Psoas muscle (tissue), 8 donors: Measurements from ENCODE around the gene RFX2. TPM values are rescaled to one million over a fixed set of nuclear protein-coding genes. Genes with fewer than 3 reads are reported as not detected.
A peak's percentile ranks its signal among the peaks of the same experiment; 100 is the strongest.
"Not testable (repeated sequence)": the region's sequence is repeated elsewhere in the genome, so short reads cannot be mapped to it uniquely, and the experiment has no call there.

Experiments used
- ATAC-seq, 4 donors: fragments of 200-7000 bp; cut with Tn5 transposase; one replicate each; pipeline ENCODE4 v1.9.1; 2020; ENCODE audit warnings: moderate library complexity in 3 of 4, mild to moderate bottlenecking in 2 of 4
- DNase-seq, 2 donors: peaks; one replicate each; pipeline ENCODE4 v3.0.0-alpha.2; 2020
- H3K27ac ChIP-seq: fragments of 200-600 bp; one replicate; pipeline ENCODE4 v1.8.0; 2022
- H3K27me3 ChIP-seq, 3 donors: fragments of 200-600 bp in 1 of 3; one replicate each; pipeline versions ENCODE4 v1.6.1 to v1.8.0; 2013 to 2022; ENCODE audit warnings: low read length in 2 of 3, mild to moderate bottlenecking in 2 of 3, moderate library complexity in 1 of 3; ENCODE audit not compliant: insufficient read depth in 3 of 3
- H3K36me3 ChIP-seq, 2 donors: fragments of 200-600 bp in 1 of 2; one replicate each; pipeline versions ENCODE4 v1.6.1 to v1.8.0; 2013 to 2022; ENCODE audit warnings: low read depth in 1 of 2, mild to moderate bottlenecking in 1 of 2, moderate library complexity in 1 of 2; ENCODE audit not compliant: insufficient read depth in 1 of 2
- H3K4me1 ChIP-seq: fragments of 200-600 bp; one replicate; pipeline ENCODE4 v1.8.0; 2022
- H3K4me3 ChIP-seq: fragments of 200-600 bp; one replicate; pipeline ENCODE4 v1.8.0; 2022; ENCODE audit warnings: mild to moderate bottlenecking
- H3K9me3 ChIP-seq: fragments of 200-600 bp; one replicate; pipeline ENCODE4 v1.8.0; 2022
- WGBS, 3 donors: extraction: QIAGEN DNeasy Blood & Tissue Kit; methylation state at CpG; one replicate each; pipeline versions ENCODE4 v1.1.6 to v1.1.7; 2013; 5-methylcytosine and 5-hydroxymethylcytosine counted together
- intact Hi-C, 2 donors: fragments of 100-400 bp; cut with DNase I; formaldehyde crosslinking; loops; one replicate each; pipeline versions ENCODE4 v1.11.0 to v1.14.2; 2022
- polyA plus RNA-seq, 3 donors: library from polyadenylated mRNA; stranded (reverse); fragments of 200-250 nt; gene quantifications; one replicate each; pipeline ENCODE4 v1.2.3, GENCODE V29; 2013
- total RNA-seq, 4 donors: library from RNA; stranded (reverse); fragmentation: NEBNext Ultra II Directional in 2 of 4; extraction: Animal tissue kit (Norgen Biotek cat#: 25700) in 2 of 4; gene quantifications; one replicate each; pipeline versions ENCODE4 v1.2.1 to v1.2.4, GENCODE V29; 2021 to 2023
- TF ChIP-seq, protein P1 (sequence below): fragments of 200-600 bp; IDR thresholded peaks from one replicate; pipeline ENCODE4 v1.8.0; 2022; ENCODE audit warnings: antibody characterized with exemption
- donor health status: healthy with polysubstance abuse.
- donor health status: DM: no; HTN: no; CAD: no; lungs with moderate emphysema.
- donor health status: Bipolar disorder and iron deficiency.
- donor health status: healthy.
- donor health status: DM: yes; HTN: yes; CAD: no.
- donor health status: DM: no; HTN: no; CAD: no.
- donor health status: DM: no; HTN: no; CAD: no.
- donor health status: DM: yes; HTN: yes; CAD: no.

Gene RFX2
- total and polyA plus RNA-seq, 7 donors = 0.58 to 2.1 (median 1.0) TPM

DNA sequence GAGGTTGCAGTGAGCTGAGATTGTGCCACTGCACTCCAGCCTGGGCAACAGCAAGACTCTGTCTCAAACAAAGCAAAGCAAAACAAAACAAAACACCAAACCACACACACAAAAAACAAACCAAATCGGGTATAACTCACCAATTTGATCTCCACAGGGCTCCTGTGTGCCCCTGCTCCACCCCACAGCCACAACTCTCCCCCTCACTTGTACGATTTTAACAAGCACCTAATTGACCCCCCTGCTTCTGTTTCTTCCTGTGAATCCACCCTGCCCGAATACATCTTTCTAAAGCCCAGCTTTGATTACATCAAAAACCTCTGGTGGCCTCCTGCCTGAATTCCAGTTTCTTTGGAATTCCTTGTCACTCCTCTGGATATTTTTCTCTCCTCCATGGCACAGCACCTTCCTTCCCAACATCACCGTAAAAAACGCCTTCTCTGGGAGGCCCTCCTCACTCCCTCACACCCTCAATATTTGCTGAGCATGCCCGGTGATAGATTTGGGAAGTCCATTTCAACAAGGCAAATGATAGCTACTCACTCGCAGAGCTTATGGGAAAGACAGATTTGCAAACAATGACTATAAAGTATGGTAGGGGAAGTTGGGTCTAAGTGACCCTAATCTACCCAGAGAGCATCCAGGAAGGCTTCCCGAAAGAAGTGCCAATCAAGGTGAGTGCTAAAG, 120.8 kb downstream of the RFX2 start:
- intact Hi-C loops = loop anchor here in 1 of 2 donors (5.0 kb wide), 1 partner anchor 33 kb away; no protein-coding TSS in a partner anchor
- Histone ChIP-seq H3K4me3 (no peak overlapping the region), H3K4me1 (peaks cover 9% of the 10 kb centered on the region), H3K9me3 (no peaks in the 10 kb centered on the region), H3K27me3 (peaks cover 0 to 8% (median 0%) of the 10 kb centered on the region in 3 donors), H3K36me3 (no peaks in the 10 kb centered on the region), H3K27ac (no peak overlapping the region)
- no peak for DNase-seq
- no peak for ATAC-seq
- 72 to 79% (median 76%) methylated on average over 8 of the region's 8 CpGs for WGBS, 3 donors
- TF ChIP-seq, protein P1, sequence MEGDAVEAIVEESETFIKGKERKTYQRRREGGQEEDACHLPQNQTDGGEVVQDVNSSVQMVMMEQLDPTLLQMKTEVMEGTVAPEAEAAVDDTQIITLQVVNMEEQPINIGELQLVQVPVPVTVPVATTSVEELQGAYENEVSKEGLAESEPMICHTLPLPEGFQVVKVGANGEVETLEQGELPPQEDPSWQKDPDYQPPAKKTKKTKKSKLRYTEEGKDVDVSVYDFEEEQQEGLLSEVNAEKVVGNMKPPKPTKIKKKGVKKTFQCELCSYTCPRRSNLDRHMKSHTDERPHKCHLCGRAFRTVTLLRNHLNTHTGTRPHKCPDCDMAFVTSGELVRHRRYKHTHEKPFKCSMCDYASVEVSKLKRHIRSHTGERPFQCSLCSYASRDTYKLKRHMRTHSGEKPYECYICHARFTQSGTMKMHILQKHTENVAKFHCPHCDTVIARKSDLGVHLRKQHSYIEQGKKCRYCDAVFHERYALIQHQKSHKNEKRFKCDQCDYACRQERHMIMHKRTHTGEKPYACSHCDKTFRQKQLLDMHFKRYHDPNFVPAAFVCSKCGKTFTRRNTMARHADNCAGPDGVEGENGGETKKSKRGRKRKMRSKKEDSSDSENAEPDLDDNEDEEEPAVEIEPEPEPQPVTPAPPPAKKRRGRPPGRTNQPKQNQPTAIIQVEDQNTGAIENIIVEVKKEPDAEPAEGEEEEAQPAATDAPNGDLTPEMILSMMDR = no peak

DNA sequence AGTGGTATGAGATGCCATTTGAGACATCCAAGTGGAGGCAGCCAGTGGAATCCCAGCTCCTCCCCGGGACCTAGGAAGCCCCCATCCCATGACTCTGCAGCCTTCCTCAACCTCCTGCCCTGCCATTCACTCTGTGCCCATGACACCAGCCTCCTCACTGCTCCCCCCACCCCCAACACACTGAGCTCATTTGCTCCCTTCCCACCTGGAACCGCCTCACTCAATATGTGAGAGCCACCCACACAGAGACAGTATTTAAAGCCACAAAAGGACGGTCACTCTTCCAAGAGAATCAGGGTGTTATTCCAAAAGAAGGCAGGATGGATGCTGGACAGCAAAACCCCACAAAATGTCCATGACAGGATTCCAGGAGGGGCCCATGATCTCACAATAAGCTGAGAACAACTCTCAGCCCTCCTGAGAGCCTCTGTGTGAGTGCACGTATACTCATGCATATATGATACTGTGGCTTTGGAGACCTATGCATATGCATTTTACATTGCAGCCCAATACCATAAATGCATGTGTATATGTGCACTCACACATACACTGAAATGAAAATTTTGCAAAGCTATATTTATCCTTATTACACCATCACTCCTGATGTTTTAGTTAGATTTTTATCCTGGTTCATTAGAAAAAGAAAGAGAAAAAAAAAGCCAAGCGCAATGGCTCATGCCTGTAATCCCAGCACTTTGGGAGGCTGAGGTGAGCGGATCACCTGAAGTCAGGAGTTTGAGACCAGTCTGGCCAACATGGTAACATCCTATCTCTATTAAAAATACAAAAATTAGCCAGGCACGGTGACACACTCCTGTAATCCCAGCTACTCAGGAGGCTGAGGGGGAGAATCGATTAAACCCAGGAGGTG, 121.5 kb downstream of the RFX2 start:
- no peaks in the 10 kb centered on the region for H3K9me3 ChIP-seq
- 74 to 86% (median 78%) methylated on average over 8 of the region's 8 CpGs for WGBS, 3 donors
- DNase-seq = no peak
- no peak for ATAC-seq
- TF ChIP-seq, protein P1 = no peak
- no peak overlapping the region for H3K4me3 ChIP-seq
- no peak overlapping the region for H3K27ac ChIP-seq
- H3K36me3 ChIP-seq = no peaks in the 10 kb centered on the region
- H3K27me3 ChIP-seq = peaks cover 0 to 8% (median 0%) of the 10 kb centered on the region in 3 donors
- H3K4me1 ChIP-seq = peaks cover 9% of the 10 kb centered on the region
- intact Hi-C loops = loop anchor here in 1 of 2 donors (5.0 kb wide), 1 partner anchor 34 kb away; no protein-coding TSS in a partner anchor

DNA sequence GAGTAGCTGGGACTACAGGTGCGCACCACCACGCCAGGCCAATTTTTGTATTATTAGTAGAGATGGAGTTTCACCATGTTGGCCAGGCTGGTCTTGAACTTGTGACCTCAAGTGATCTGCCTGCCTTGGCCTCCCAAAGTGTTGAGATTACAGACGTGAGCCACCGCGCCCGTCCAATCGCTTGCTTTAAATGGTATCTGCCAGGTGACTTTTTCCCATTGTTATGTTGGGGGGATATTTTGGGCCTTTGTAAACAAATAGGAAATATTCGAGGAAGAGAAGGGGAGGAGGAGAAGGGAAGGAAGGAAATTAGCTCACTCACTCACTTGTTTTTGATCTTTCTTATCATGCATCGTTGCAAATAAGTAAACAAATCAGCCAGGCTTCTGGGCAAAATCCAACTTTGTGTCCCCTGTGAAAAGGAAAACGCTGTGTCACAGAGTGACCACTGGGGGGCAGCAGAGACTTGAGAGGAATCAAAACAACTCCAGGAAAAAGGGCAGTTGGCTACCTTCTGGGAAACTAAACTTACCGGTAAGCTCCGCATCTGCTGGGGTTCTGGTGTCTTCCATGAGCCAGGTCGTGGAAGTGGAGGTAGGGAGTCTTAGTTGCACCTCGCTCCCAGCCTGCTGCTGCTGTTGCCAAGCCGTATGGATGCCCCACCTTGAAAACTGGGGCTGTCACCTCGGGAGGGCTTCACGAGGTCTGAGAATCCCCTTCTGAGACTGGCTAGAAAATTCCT, 123.1 kb downstream of the RFX2 start:
- TF ChIP-seq, protein P1 = peak; percentile 91
- no peak overlapping the region for H3K27ac ChIP-seq

DNA sequence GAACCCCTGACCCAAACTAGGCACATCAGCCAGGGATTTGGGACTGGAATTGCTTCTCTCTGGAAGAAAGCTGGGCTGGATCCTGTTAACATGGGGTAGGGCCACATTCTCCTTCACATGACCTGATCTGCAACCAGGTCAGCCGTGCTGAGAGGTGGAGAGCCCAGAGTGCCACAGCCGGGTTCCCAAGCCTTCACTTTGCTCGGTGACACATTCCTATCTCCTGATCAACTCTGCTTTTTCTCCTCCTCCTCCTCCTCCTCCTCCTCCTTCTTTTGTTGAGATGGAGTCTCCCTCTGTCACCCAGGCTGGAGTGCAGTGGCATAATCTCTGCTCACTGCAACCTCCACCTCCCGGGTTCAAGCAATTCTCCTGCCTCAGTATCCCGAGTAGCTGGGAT, 124.5 kb downstream of the RFX2 start:
- H3K4me1 ChIP-seq, H3K9me3 ChIP-seq, H3K36me3 ChIP-seq, DNase-seq, H3K4me3 ChIP-seq, H3K27ac ChIP-seq, H3K27me3 ChIP-seq, ATAC-seq: not testable (repeated sequence)
- intact Hi-C loops = loop anchor here in 1 of 2 donors (5.0 kb wide), 1 partner anchor 36 kb away; no protein-coding TSS in a partner anchor
- 81 to 94% (median 85%) methylated on average over 5 of the region's 5 CpGs for WGBS, 3 donors

More for the DNA sequence above, 123.1 kb downstream of the RFX2 start:
- Histone ChIP-seq H3K36me3 (no peaks in the 10 kb centered on the region), H3K4me1 (no peaks in the 10 kb centered on the region), H3K27me3 (peaks cover 0 to 2% (median 0%) of the 10 kb centered on the region in 3 donors), H3K4me3 (peak overlapping the region; percentile 54), H3K9me3 (no peaks in the 10 kb centered on the region)
- WGBS, 3 donors = 22 to 25% (median 23%) methylated on average over 17 of the region's 17 CpGs
- intact Hi-C loops = loop anchor here (1.0 to 5.0 kb wide), 2 partner anchors 35 kb away; no protein-coding TSS in a partner anchor
- peak; percentile 43 to 81 (median 66) for ATAC-seq
- peak; percentile 66 to 80 for DNase-seq
